B cell (primary cell): ENCODE data around the gene ARHGAP25. TPM values are rescaled to one million over a fixed set of nuclear protein-coding genes. Genes with fewer than 3 reads are reported as not detected.

Experiments used
- ATAC-seq: fragments of 200-7000 bp; cut with Tn5 transposase; one replicate; pipeline ENCODE4 v1.10.0; 2021; ENCODE audit warnings: low read depth, mild to moderate bottlenecking, moderate number of reproducible peaks, moderate library complexity
- CTCF ChIA-PET: fragments of 350-600 bp; sonication (Branson Sonifier 250); formaldehyde crosslinking; loops from one replicate; lab custom pipeline; 2021; ENCODE audit warnings: antibody characterized with exemption, inconsistent platforms; lab: Charles Lee
- POLR2A ChIA-PET: fragments of 350-600 bp; sonication (Branson Sonifier 250); formaldehyde crosslinking; loops from one replicate; lab custom pipeline; 2021; ENCODE audit warnings: antibody characterized with exemption; lab: Charles Lee
- DNase-seq: peaks from one replicate; pipeline ENCODE4 v3.0.0; 2013
- H2AFZ ChIP-seq: 2 replicates; pipeline ENCODE4 v1.6.1; 2012; ENCODE audit warnings: mild to moderate bottlenecking, low read depth, low read length; ENCODE audit not compliant: insufficient read depth, poor library complexity, severe bottlenecking
- H3K27ac ChIP-seq, 2 donors: 1 replicate in 1 of 2; 2 replicates in 1 of 2; pipeline ENCODE4 v1.5.1; 2012 to 2013; ENCODE audit warnings: low read length in 2 of 2, mild to moderate bottlenecking in 2 of 2, moderate library complexity in 1 of 2
- H3K27me3 ChIP-seq, 4 experiments: fragments of 200-600 bp in 1 of 4; sonication (generic) in 1 of 4; replicated peaks in 1 of 4; 1 replicate in 2 of 4; 2 replicates in 2 of 4; pipeline versions ENCODE4 v1.6.1 to v1.7.0; 2013 to 2016; ENCODE audit warnings: low read length in 3 of 4, mild to moderate bottlenecking in 2 of 4, mixed read lengths in 1 of 4, moderate library complexity in 1 of 4; ENCODE audit not compliant: insufficient read depth in 4 of 4, control insufficient read depth in 3 of 4; ENCODE audit errors: control extremely low read depth in 1 of 4
- H3K36me3 ChIP-seq, 2 experiments: replicated peaks in 1 of 2; 1 replicate in 1 of 2; 2 replicates in 1 of 2; pipeline versions ENCODE4 v1.6.1 to v1.7.1; 2013; ENCODE audit warnings: low read length in 1 of 2; ENCODE audit not compliant: insufficient read depth in 2 of 2, control insufficient read depth in 1 of 2; ENCODE audit errors: control extremely low read depth in 1 of 2, extremely low read depth in 1 of 2
- H3K4me1 ChIP-seq, 2 donors: fragments of 200-600 bp in 1 of 2; sonication (generic) in 1 of 2; 1 replicate in 1 of 2; 2 replicates in 1 of 2; pipeline versions ENCODE4 v1.5.1 to v1.6.1; 2013 to 2017; ENCODE audit warnings: low read length in 2 of 2; ENCODE audit not compliant: control insufficient read depth in 2 of 2, insufficient read depth in 2 of 2
- H3K4me2 ChIP-seq: replicated peaks from 2 replicates; pipeline ENCODE3; 2012; ENCODE audit warnings: mild to moderate bottlenecking, low read depth, low read length; ENCODE audit not compliant: poor library complexity, severe bottlenecking
- H3K4me3 ChIP-seq, 5 experiments: fragments of 200-600 bp in 1 of 5; sonication (generic) in 1 of 5; 1 replicate in 3 of 5; 2 replicates in 2 of 5; pipeline versions ENCODE4 v1.5.1 to v1.7.0; 2011 to 2016; ENCODE audit warnings: low read length in 4 of 5, mild to moderate bottlenecking in 4 of 5, low read depth in 2 of 5, control low read depth in 1 of 5, moderate library complexity in 1 of 5; ENCODE audit not compliant: insufficient read depth in 1 of 5; ENCODE audit errors: control extremely low read depth in 1 of 5, extremely low read depth in 1 of 5
- H3K79me2 ChIP-seq: fragments of 200-600 bp; sonication (generic); one replicate; pipeline ENCODE4 v1.6.0; 2016; ENCODE audit warnings: low read length; ENCODE audit not compliant: control insufficient read depth, insufficient read depth
- H3K9ac ChIP-seq: fragments of 200-600 bp; sonication (generic); 2 replicates; pipeline ENCODE4 v1.6.1; 2017; ENCODE audit warnings: mild to moderate bottlenecking, low read length, moderate library complexity
- H3K9me3 ChIP-seq, 3 donors: one replicate each; pipeline versions ENCODE4 v1.6.1 to v1.7.1; 2013; ENCODE audit warnings: low read length in 2 of 3; ENCODE audit not compliant: control insufficient read depth in 2 of 3, insufficient read depth in 1 of 3; ENCODE audit errors: control extremely low read depth in 1 of 3
- H4K20me1 ChIP-seq: 2 replicates; pipeline ENCODE4 v1.6.0; 2012; ENCODE audit warnings: mild to moderate bottlenecking, low read length; ENCODE audit not compliant: insufficient read depth, control insufficient read depth, poor library complexity, severe bottlenecking
- H3K27ac Mint-ChIP-seq: one replicate; pipeline ENCODE4 v1.8.0; 2021; ENCODE audit warnings: mixed read lengths
- H3K27me3 Mint-ChIP-seq: one replicate; pipeline ENCODE4 v1.8.0; 2021; ENCODE audit warnings: mixed read lengths
- H3K4me1 Mint-ChIP-seq: one replicate; pipeline ENCODE4 v1.8.0; 2021; ENCODE audit warnings: mixed read lengths
- H3K4me3 Mint-ChIP-seq: one replicate; pipeline ENCODE4 v1.8.0; 2021; ENCODE audit warnings: mixed read lengths
- H3K9me3 Mint-ChIP-seq: one replicate; pipeline ENCODE4 v1.8.0; 2022; ENCODE audit warnings: mixed read lengths; ENCODE audit not compliant: insufficient read depth
- EZH2 ChIP-seq: IDR thresholded peaks from 2 replicates; pipeline ENCODE4 v1.6.1; 2012; ENCODE audit warnings: borderline replicate concordance, low read depth, mild to moderate bottlenecking, moderate library complexity, low read length; ENCODE audit not compliant: insufficient read depth, poor library complexity, severe bottlenecking
- WGBS: methylation state at CpG from one replicate; pipeline ENCODE4 v1.1.5; 2013; ENCODE audit warnings: missing lambda C conversion rate; ENCODE audit not compliant: insufficient coverage; 5-methylcytosine and 5-hydroxymethylcytosine counted together
- intact Hi-C: fragments of 100-400 bp; cut with micrococcal nuclease; formaldehyde crosslinking; loops from one replicate; pipeline ENCODE4 v1.10.0; 2022
- polyA plus RNA-seq: library from polyadenylated mRNA; depleted of rRNA; stranded (reverse); fragments of >200 nt; gene quantifications from 2 replicates; pipeline ENCODE4 v1.2.3, GENCODE V29; 2012
- total RNA-seq, 2 donors: library from RNA; stranded (reverse); fragments of 120-200 nt in 1 of 2; gene quantifications; 1 replicate in 1 of 2; 2 replicates in 1 of 2; pipeline versions ENCODE4 v1.2.3 to v1.2.4, GENCODE V29; 2013 to 2022
- TF ChIP-seq, protein P1 (sequence below): fragments of 200-600 bp; IDR thresholded peaks from one replicate; pipeline ENCODE4 v1.8.0; 2022; ENCODE audit warnings: antibody characterized with exemption, mild to moderate bottlenecking

ARHGAP25 gene
- total and polyA plus RNA-seq, 2 donors (not counting 1 experiment from before 2014, with no cell fraction given), result 97.9 to 207 TPM

DNA sequence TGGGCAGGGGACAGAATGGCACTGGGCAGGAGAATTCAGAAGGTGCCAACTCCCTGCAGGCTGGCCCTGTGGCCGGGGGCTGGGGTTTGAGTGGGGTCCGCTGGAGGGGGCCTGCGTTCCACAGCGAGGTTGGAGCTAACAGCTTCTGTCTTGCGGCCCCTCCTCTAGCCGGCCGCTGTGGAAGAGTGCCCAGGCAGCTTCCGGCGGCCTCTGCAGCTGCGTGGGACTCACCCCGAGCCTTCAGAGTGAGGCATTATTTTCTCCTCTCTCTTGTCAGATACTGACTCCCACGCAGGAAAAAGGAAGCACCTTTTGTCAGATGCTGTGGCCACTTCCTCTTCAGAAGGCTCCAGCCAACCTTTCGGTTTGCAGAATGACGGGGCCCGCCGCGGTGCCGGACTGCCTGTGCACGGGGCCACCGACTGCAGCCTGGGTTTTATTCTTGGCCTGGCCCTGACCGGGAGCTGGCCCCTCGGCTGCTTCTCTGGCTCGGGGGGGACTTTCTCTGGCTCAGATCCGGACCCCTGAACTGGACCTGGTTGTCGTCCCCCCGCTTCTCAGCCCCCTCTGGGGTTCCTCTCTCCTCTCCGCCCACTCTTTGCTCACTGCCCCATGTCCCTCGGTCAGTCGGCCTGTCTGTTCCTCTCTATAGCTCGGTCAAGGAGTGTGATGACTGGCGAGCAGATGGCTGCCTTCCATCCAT is 40.1 kb downstream of the ARHGAP25 start:
- ChIA-PET CTCF (interaction anchor here (0.6 to 21.9 kb wide), 20 partner anchors 8 to 151 kb away, joined by 3 to 425 read pairs (median 8); no protein-coding TSS in a partner anchor), POLR2A (interaction anchor here (1.0 to 4.4 kb wide), 9 partner anchors 9 to 134 kb away, joined by 3 to 58 read pairs (median 6); no protein-coding TSS in a partner anchor)
- Histone ChIP-seq H3K4me3 (peak overlapping the region; percentile 79 to 96 (median 91)), H3K9ac (peak overlapping the region; percentile 96), H3K4me1 (peaks cover 83 to 88% of the 10 kb centered on the region in 2 donors), H3K27ac (peak overlapping the region; percentile 93 to 99), H3K4me2 (peak overlapping the region; percentile 83), H3K36me3 (peaks cover 0 to 38% of the 10 kb centered on the region in 2 experiments), H3K79me2 (peaks cover 95% of the 10 kb centered on the region), H3K27me3 (no peaks in the 10 kb centered on the region), H3K9me3 (no peaks in the 10 kb centered on the region), H4K20me1 (peaks cover 12% of the 10 kb centered on the region), H2AFZ (peak overlapping the region; percentile 47)
- 3% methylated on average over 31 of the region's 31 CpGs for WGBS
- intact Hi-C loops, result loop anchor here (1.0 to 5.0 kb wide), 6 partner anchors 8 to 66 kb away; partner anchors contain the start of gene ARHGAP25
- Mint-ChIP-seq H3K4me1 (peaks cover 80% of the 10 kb centered on the region), H3K4me3 (peak overlapping the region; percentile 99), H3K9me3 (no peaks in the 10 kb centered on the region), H3K27ac (peak overlapping the region; percentile 98), H3K27me3 (no peaks in the 10 kb centered on the region)
- peak; percentile 80 for ATAC-seq
- TF ChIP-seq EZH2, result no peak
- TF ChIP-seq, protein P1, sequence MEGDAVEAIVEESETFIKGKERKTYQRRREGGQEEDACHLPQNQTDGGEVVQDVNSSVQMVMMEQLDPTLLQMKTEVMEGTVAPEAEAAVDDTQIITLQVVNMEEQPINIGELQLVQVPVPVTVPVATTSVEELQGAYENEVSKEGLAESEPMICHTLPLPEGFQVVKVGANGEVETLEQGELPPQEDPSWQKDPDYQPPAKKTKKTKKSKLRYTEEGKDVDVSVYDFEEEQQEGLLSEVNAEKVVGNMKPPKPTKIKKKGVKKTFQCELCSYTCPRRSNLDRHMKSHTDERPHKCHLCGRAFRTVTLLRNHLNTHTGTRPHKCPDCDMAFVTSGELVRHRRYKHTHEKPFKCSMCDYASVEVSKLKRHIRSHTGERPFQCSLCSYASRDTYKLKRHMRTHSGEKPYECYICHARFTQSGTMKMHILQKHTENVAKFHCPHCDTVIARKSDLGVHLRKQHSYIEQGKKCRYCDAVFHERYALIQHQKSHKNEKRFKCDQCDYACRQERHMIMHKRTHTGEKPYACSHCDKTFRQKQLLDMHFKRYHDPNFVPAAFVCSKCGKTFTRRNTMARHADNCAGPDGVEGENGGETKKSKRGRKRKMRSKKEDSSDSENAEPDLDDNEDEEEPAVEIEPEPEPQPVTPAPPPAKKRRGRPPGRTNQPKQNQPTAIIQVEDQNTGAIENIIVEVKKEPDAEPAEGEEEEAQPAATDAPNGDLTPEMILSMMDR, result no peak
- DNase-seq, result peak; percentile 91
